Stimulated activated CD8-positive, alpha-beta memory T cell treated with anti-CD3 and anti-CD28 coated beads, Interleukin-15, amount 100 ng/mL, for 4 hours (primary cell): Measurements from ENCODE around the gene UTP3.
"Not testable (repeated sequence)": the region's sequence is repeated elsewhere in the genome, so short reads cannot be mapped to it uniquely, and the experiment has no call there.

Experiments
- DNase-seq, 2 donors: peaks; one replicate each; pipeline ENCODE4 v3.0.0-alpha.2; 2020; ENCODE audit warnings: low read depth in 2 of 2

Gene UTP3

DNA sequence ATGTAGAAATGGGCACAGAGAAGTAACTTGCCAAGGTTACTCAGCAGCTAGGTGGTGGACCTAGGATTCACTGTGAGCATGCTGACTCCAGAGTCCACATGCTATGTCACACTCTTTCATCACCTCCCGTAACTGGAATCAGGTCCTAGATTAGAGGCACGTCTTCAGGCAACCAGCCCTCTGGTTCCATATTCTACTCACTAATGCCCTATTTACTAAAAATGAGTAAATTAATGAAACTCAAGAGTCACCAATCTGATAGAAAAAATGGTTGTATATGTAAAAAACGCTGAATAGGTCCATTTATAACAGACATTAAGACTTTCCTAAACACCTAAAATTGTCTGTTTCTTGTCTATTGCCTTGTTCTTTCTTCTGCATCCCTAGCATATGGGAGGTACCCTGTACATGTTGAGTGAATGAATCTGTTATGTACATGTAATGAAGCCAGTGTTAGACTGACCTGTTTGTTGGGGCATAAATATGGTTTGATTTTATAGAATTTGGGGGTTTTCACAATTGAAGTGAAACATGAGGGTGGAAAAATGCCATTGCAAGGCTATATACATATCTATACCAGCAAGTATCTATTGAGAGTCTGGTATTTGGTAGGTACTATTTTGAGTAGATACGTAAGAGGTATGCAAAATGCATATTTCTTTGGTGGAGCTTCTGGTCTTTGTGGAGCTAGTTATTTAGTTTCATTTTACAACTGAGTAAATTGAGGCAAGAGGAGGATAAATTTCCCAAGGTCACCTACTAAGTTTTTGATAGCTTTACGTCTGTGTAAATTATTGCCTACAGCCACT, 26.0 kb downstream of the UTP3 start:
- DNase-seq: no peak

DNA sequence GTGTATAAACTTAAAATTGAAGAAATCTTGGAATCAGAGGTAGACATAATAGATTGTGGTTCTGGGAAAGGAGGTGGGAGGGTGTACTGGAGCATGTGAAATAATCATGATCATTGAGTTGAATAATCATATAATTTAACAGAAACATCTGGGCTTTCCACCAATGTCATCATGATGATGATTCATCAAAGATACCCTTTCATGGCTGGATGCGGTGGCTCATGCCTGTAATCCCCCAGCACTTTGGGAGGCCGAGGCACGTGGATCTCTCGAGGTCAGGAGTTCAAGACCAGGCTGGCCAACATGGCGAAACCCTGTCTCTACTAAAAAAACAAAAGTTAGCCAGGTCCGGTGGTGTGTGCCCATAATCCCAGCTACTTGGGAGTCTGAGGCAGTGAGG, 26.8 kb downstream of the UTP3 start:
- no peak for DNase-seq

DNA sequence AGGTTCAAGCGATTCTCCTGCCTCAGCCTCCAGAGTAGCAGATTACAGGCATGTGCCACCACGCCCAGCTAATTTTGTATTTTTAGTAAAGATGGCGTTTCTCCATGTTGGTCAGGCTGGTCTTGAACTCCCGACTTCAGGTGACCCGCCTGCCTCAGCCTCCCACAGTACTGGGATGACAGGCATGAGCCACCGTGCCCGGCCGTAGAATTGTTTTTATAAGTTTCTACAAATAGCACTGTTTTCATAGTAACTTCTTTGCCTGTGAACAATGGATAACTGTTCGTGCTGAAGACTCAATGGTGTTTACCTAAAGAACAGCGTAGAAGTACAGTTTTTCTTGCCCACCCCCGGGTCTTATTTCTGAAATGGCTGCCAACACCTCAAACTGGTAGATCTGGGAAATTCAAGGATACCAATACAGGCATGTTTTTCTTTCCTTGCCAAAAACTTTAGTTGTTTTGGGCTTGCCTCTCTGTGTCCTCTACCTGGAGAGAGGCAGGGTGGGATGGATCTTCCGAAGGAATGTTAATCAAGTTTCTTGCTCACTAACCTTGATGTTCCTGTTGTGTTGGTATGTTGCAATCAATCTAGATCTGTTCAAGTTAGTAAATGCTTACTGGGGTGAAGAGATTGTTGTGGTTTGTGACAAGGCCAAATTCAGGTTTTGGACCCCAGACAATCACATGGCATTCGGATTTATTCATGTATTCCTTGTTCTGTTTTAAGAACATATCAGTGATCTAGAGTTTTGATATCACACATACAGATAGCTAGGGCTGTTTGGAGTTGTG, 30.7 kb downstream of the UTP3 start:
- DNase-seq: no peak

GRCh38 chr4:70721747-70722146, 33.4 kb downstream of the UTP3 start, which contains the start of gene RUFY3:
TSS of gene RUFY3 (plus strand) at chr4:70721964. CDS start at chr4:70722574, 610 bp downstream.
- no peak for DNase-seq

DNA sequence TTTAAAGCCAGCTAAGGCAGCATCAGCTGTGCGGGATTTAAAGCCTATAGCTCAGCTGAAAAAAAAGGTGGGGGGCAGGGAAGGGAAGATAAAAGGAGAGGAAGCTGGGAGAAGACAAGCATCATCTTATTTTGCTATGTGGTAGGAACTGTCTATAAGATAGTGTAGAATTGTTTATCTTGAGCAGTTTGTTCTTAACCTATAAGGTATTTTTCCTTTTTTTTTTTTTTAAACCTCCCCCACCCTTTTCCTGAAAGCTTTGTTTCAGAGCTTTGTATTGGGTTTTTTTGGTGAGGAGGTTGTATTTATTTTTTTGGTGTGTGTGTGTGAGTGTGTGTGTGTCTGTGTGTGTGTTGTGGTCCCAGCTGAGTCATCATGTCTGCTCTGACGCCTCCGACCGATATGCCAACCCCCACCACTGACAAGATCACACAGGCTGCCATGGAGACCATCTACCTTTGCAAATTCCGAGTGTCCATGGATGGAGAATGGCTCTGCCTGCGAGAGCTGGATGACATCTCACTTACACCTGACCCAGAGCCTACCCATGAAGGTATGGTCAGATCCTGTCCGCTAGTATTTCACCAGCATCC, 34.0 kb downstream of the UTP3 start:
- no peak for DNase-seq

GRCh38 chr4:70724463-70724862, 36.1 kb downstream of the UTP3 start:
- no peak for DNase-seq

DNA sequence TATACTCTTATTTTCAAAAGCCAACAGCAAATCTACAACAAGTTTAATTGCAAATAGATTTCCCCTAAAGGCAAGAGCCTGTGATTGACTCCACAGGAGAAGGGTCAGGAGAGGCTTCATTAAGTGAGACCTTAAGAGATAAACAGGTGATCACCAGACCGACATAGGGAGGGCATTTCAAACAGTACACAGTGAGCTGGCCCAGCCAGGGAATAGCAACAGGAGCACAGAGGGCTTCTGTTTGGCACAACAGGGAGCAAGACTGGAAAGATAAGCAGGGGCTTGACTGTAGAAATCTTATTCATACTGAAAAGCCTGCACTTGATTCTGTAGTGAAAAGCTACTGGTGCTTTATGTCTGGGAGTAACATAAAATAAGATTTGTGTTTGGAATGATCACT, 37.3 kb downstream of the UTP3 start:
- no peak for DNase-seq

GRCh38 chr4:70726515-70726914, 38.2 kb downstream of the UTP3 start:
- not testable (repeated sequence) for DNase-seq

DNA sequence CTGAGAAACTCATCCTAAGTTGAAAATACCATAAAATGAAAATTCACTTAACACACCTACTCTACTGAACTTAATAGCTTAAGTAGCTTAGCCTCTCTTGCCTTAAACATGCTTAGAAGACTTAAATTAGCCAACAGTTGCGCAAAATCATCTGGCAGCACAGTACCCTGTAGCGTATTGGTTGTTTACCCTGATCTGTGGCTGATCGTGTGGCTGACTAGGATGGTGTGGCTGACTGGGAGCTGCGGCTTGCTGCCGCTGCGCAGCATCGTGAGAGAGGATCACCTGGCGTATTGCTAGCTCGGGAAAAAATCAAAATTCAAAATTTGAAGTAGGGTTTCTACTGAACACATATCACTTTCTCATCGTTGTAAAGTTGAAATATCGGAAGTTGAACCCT, 39.8 kb downstream of the UTP3 start:
- DNase-seq: no peak

DNA sequence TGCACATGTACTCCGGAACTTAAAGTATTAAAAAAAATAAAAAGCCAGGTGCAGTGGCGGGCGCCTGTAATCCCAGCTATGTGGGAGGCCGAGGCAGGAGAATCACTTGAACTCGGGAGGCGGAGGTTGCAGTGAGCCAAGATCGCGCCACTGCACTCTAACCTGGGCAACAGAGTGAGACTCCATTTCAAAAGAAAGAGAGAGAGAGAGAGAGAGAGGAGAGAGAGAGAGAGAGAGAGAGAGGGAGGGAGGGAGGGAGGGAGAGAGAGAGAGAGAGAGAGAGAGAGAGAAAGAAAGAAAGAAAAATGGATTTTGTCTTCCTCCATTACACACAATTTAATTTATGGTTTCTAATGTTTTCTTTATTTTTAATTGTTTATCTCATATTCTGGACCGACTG, 44.5 kb downstream of the UTP3 start:
- DNase-seq: not testable (repeated sequence)

DNA sequence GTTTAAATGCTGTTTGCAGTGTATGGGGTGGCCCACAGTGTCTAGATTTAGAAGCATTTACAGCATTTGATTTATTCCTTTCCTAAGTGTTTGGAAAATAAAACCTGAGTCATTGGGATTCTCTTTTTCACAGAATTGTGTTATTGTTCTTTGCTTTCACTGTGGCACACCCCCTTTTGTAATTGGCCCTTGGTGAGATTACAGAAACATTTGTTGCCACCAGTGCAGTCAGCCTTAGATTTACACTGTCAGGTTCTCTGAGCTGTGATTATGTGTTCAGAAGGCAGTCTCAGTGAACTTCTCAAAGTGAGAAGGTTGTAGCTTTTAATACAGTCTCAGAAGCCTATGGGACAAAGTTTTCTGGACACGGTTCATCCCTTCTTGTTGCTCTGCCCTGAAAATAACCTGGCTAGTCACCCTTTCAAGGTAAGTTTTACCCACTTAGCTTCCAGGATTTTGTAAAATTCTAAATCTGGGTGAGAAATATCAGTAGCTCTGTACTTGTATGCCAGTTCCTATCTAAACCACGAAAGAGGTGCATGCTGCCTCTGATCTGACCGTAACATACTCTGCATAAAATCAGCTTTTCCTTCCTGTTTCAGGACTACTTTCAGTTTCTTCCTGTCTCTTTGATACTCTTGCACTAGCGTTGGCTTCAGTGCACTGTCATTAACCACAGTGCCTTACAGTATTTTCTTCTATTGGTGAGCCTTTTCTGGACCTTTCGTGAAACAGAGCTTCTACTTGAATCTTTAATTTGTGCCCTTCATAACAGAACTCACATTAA, 46.0 kb downstream of the UTP3 start:
- no peak for DNase-seq

DNA sequence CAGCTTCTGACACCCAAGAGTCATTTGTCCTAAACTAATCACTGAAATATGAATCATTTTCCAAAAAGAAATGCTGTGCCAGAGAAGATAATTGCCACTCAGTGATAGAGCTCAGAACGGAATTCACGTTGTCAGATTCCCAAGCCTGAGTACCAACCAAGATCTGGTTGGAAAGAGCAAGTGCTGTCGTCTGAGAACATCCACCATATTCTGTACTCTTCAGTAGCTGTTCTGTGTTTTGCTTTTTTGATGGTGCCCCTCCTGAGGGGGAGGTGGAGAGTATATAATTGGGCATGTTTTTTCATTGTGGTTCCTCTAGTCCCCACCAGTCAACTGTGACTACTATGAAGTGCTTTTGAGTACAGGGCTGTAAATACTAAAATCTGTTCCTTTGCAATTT, 46.6 kb downstream of the UTP3 start:
- no peak for DNase-seq

GRCh38 chr4:70735915-70736314, 47.6 kb downstream of the UTP3 start:
- DNase-seq: not testable (repeated sequence)

DNA sequence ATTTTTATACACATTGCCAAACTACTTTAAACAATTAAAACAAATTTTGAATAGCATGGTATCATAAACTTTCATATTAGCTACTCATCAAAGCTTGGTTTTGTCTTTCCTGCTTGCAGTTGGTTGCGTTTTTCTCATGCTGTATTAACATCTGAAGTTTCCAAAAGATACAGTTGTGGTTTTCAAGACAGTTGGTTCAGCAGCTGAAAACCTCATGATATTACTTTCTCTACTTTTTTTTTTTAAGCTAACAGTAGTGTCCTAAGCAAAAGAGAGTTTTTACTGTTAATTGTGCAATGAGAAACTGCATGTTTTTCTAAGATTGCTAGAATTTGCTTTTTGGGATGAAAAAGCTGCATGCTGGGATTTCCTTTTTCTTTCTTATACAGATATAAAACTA, 48.7 kb downstream of the UTP3 start:
- DNase-seq: no peak

GRCh38 chr4:70737409-70737808, 49.1 kb downstream of the UTP3 start:
- DNase-seq: no peak

DNA sequence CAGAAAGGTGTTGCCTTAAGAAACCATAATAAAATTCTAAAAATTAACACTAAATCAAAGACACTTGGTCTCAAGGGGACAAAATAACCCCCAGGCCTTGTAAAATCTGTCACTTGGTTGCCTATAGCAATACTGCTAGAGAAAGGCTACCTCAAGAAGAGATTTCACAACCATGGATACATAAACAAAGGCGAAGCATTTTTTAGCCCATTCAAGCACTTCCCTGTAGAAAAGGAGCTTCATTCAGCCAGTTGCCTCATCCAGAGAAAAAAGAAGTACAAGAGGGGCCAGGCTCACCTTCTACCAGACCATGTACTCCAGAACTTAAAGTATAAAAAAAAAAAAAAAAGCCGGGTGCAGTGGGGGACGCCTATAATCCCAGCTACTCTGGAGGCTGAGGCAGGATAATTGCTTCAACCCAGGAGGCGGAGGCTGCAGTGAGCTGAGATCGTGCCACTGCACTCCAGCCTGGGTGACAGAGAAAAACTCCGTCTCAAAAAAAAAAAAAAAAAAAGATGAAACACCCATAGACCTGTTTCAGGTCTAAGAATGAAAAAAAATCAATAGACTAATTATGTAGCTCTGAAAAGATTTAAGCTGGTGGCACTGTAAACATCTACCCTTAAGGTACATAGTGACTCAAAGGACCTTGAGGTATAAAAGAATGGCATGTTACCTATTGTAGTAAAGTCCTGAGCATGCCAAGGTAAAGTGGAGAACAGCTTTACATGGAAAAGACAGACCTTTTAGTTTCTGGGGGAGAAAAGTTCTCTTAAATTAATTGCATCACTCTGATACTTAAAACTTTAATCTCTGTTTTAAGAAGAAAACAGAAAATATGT, 51.4 kb downstream of the UTP3 start:
- no peak for DNase-seq
